HCT116 (cell line): ENCODE measurements around the gene SRPK3. TPM values are rescaled to one million over a fixed set of nuclear protein-coding genes. Genes with fewer than 3 reads are reported as not detected.

Experiments
- ATAC-seq: fragments of 200-7000 bp; cut with Tn5 transposase; 2 replicates; pipeline ENCODE4 v1.9.1; 2020; ENCODE audit warnings: mild to moderate bottlenecking, moderate library complexity
- BruUV-seq: library from RNA; stranded (reverse); fragments of 400-500 nt; replicated peaks from 2 replicates; lab custom pipeline; 2021; lab: Mats Ljungman, UMichigan
- CTCF ChIA-PET: fragments of 300-600 bp; sonication (Branson Sonifier 250); formaldehyde crosslinking; loops from one replicate; lab custom pipeline; 2021; ENCODE audit warnings: antibody characterized with exemption; lab: Charles Lee
- POLR2A ChIA-PET: fragments of 300-600, 350-600 bp; sonication (Branson Sonifier 250); formaldehyde crosslinking; loops from one replicate; lab custom pipeline; 2021; ENCODE audit warnings: antibody characterized with exemption; lab: Charles Lee
- RAD21 ChIA-PET, 2 experiments: fragments of 300-600 bp; sonication (Branson Sonifier 250); formaldehyde crosslinking; loops; one replicate each; lab custom pipeline; 2023; ENCODE audit warnings: low total read pairs in 2 of 2; ENCODE audit not compliant: uncharacterized antibody in 2 of 2, unreplicated experiment in 2 of 2, low non-redundant PET in 1 of 2; lab: Charles Lee
- DNase-seq: peaks from one replicate; pipeline ENCODE4 v3.0.0-alpha.2; 2010; ENCODE audit warnings: low read depth, low spot score
- H2AFZ ChIP-seq: fragments of 200-600 bp; shearing (Covaris generic), sonication (generic); 2 replicates; pipeline ENCODE4 v1.6.1; 2017; ENCODE audit warnings: low read depth, mixed run types, mixed read lengths, antibody characterized with exemption, low read length; ENCODE audit not compliant: poor library complexity, severe bottlenecking
- H3K27ac ChIP-seq: 2 replicates; pipeline ENCODE4 v1.5.1; 2012; ENCODE audit warnings: low read depth, low read length
- H3K27me3 ChIP-seq: fragments of 200-600 bp; sonication (generic); 2 replicates; pipeline ENCODE4 v1.6.1; 2016; ENCODE audit warnings: mixed run types, low read length, mixed read lengths; ENCODE audit not compliant: insufficient read depth
- H3K36me3 ChIP-seq, 2 experiments: fragments of 200-500 bp in 1 of 2; fragments of 200-600 bp in 1 of 2; sonication (Bioruptor generic) in 1 of 2; sonication (generic) in 1 of 2; 2 replicates each; pipeline versions ENCODE4 v1.5.1 to v1.6.1; 2014 to 2016; ENCODE audit warnings: low read length in 2 of 2, inconsistent platforms in 1 of 2, mixed read lengths in 1 of 2, mixed run types in 1 of 2; ENCODE audit not compliant: insufficient read depth in 2 of 2, control insufficient read depth in 1 of 2
- H3K4me1 ChIP-seq, 2 experiments: fragments of 200-600 bp in 1 of 2; sonication (generic) in 1 of 2; 2 replicates each; pipeline versions ENCODE4 v1.5.1 to v1.6.1; 2012 to 2017; ENCODE audit warnings: low read length in 2 of 2, inconsistent platforms in 1 of 2, mild to moderate bottlenecking in 1 of 2, mixed read lengths in 1 of 2, mixed run types in 1 of 2, moderate library complexity in 1 of 2; ENCODE audit not compliant: insufficient read depth in 2 of 2, control insufficient read depth in 1 of 2
- H3K4me2 ChIP-seq: fragments of 200-600 bp; sonication (generic); 2 replicates; pipeline ENCODE4 v1.6.1; 2017; ENCODE audit warnings: mixed run types, low read length, mixed read lengths
- H3K4me3 ChIP-seq, 2 experiments: fragments of 200-600 bp in 1 of 2; sonication (generic) in 1 of 2; replicated peaks in 1 of 2; 2 replicates each; pipeline ENCODE4 v1.5.1; 2011 to 2016; ENCODE audit warnings: low read length in 2 of 2, control low read depth in 1 of 2, low read depth in 1 of 2, mild to moderate bottlenecking in 1 of 2, mixed read lengths in 1 of 2, mixed run types in 1 of 2
- H3K79me2 ChIP-seq: fragments of 200-600 bp; sonication (generic); 2 replicates; pipeline ENCODE4 v1.6.1; 2017; ENCODE audit warnings: mild to moderate bottlenecking, mixed run types, low read length, moderate library complexity, mixed read lengths; ENCODE audit not compliant: insufficient read depth
- H3K9ac ChIP-seq: fragments of 200-600 bp; sonication (generic); 2 replicates; pipeline ENCODE4 v1.6.1; 2016; ENCODE audit warnings: low read length, mixed read lengths
- H3K9me2 ChIP-seq: fragments of 200-600 bp; sonication (generic), shearing (Covaris generic); 2 replicates; pipeline ENCODE4 v1.6.1; 2017; ENCODE audit warnings: mixed run types, mild to moderate bottlenecking, moderate library complexity; ENCODE audit not compliant: insufficient read depth
- H3K9me3 ChIP-seq, 2 experiments: fragments of 200-500 bp in 1 of 2; fragments of 200-600 bp in 1 of 2; sonication (Bioruptor generic) in 1 of 2; sonication (generic) in 1 of 2; 2 replicates each; pipeline ENCODE4 v1.6.1; 2014 to 2017; ENCODE audit warnings: low read length in 2 of 2, mixed read lengths in 2 of 2, inconsistent platforms in 1 of 2, low read depth in 1 of 2, mild to moderate bottlenecking in 1 of 2, mixed run types in 1 of 2, moderate library complexity in 1 of 2; ENCODE audit not compliant: control insufficient read depth in 1 of 2, insufficient read depth in 1 of 2
- H4K20me1 ChIP-seq: fragments of 200-600 bp; sonication (generic), shearing (Covaris generic); 2 replicates; pipeline ENCODE4 v1.6.1; 2017; ENCODE audit warnings: mixed run types, mild to moderate bottlenecking, moderate library complexity; ENCODE audit not compliant: insufficient read depth
- ATF3 ChIP-seq: IDR thresholded peaks from 2 replicates; pipeline ENCODE4 v1.6.1; 2012
- CBX3 ChIP-seq: IDR thresholded peaks from 2 replicates; pipeline ENCODE4 v1.6.1; 2012; ENCODE audit warnings: low read depth
- EGR1 ChIP-seq: IDR thresholded peaks from 2 replicates; pipeline ENCODE4 v1.6.1; 2012; ENCODE audit warnings: low read depth
- ELF1 ChIP-seq: IDR thresholded peaks from 2 replicates; pipeline ENCODE4 v1.6.1; 2012; ENCODE audit warnings: low read depth, borderline replicate concordance
- EZH2 ChIP-seq: fragments of 200-600 bp; sonication (generic); IDR thresholded peaks from 2 replicates; pipeline ENCODE4 v1.6.1; 2017; ENCODE audit warnings: antibody characterized with exemption, mixed run types
- FOSL1 ChIP-seq: IDR thresholded peaks from 2 replicates; pipeline ENCODE4 v1.6.1; 2012; ENCODE audit warnings: low read depth
- JUND ChIP-seq: IDR thresholded peaks from 2 replicates; pipeline ENCODE4 v1.6.1; 2012
- MAX ChIP-seq: IDR thresholded peaks from 2 replicates; pipeline ENCODE4 v1.6.1; 2012
- POLR2AphosphoS5 ChIP-seq: IDR thresholded peaks from 2 replicates; pipeline ENCODE4 v1.6.1; 2011; ENCODE audit warnings: mild to moderate bottlenecking, low read depth, low read length, moderate library complexity
- REST ChIP-seq: IDR thresholded peaks from 2 replicates; pipeline ENCODE4 v1.6.1; 2012; ENCODE audit warnings: low read depth
- SIN3A ChIP-seq: IDR thresholded peaks from 2 replicates; pipeline ENCODE4 v1.6.1; 2012; ENCODE audit warnings: low read depth
- SP1 ChIP-seq: IDR thresholded peaks from 2 replicates; pipeline ENCODE4 v1.6.1; 2012; ENCODE audit warnings: low read depth
- TCF7L2 ChIP-seq: IDR thresholded peaks from 2 replicates; pipeline ENCODE4 v1.7.0; 2011; ENCODE audit warnings: borderline replicate concordance, inconsistent platforms; ENCODE audit not compliant: insufficient read depth, insufficient read length; ENCODE audit errors: extremely low read depth
- ZFX ChIP-seq: fragments of 450-650 bp; IDR thresholded peaks from 2 replicates; pipeline ENCODE4 v1.6.1; 2017
- ZNF274 ChIP-seq: fragments of 200-500 bp; sonication (Bioruptor generic); IDR thresholded peaks from 2 replicates; pipeline ENCODE4 v1.6.1; 2014; ENCODE audit warnings: mild to moderate bottlenecking, low read depth, low read length, inconsistent platforms
- intact Hi-C: fragments of 100-400 bp; cut with micrococcal nuclease; formaldehyde crosslinking; loops from 2 replicates; pipeline ENCODE4 v1.10.0; 2022
- total RNA-seq: library from RNA; stranded (reverse); gene quantifications from one replicate; pipeline ENCODE4 v1.2.1, GENCODE V29; 2021; ENCODE audit not compliant: unreplicated experiment
- TF ChIP-seq, protein P1 (sequence below): IDR thresholded peaks from 2 replicates; pipeline ENCODE4 v1.6.1; 2011; ENCODE audit warnings: mild to moderate bottlenecking, low read length, moderate library complexity; ENCODE audit not compliant: insufficient replicate concordance; ENCODE audit errors: extremely low read depth
- TF ChIP-seq, protein P2 (sequence below), 3 experiments: fragments of 200-600 bp in 1 of 3; sonication (generic) in 1 of 3; IDR thresholded peaks in 2 of 3; conservative IDR thresholded peaks in 1 of 3; 2 replicates each; pipeline ENCODE4 v1.5.1; 2012 to 2017; ENCODE audit warnings: low read depth in 2 of 3, low read length in 2 of 3, antibody characterized with exemption in 1 of 3, borderline replicate concordance in 1 of 3, control low read depth in 1 of 3, mild to moderate bottlenecking in 1 of 3, mixed read lengths in 1 of 3, mixed run types in 1 of 3, moderate library complexity in 1 of 3; ENCODE audit not compliant: insufficient read depth in 1 of 3

SRPK3 gene
- total RNA-seq, 1 experiment from 2014 or later, result not detected

- Histone ChIP-seq H3K27ac (no peak overlapping the region), H3K9me3 (no peaks in the 10 kb centered on the region), H3K27me3 (no peaks in the 10 kb centered on the region), H3K79me2 (peaks cover 25% of the 10 kb centered on the region), H3K9me2 (no peaks in the 10 kb centered on the region), H3K9ac (no peak overlapping the region), H2AFZ (no peak overlapping the region), H3K4me2 (no peak overlapping the region), H3K36me3 (no peaks in the 10 kb centered on the region; a peak in 1 of 4 replicates), H3K4me3 (no peak overlapping the region), H4K20me1 (no peaks in the 10 kb centered on the region), H3K4me1 (peaks cover 0 to 10% of the 10 kb centered on the region in 2 experiments; a peak in 2 of 4 replicates)
- ChIA-PET POLR2A (no interaction called here), RAD21 (no interaction called here), CTCF (no interaction called here)
- no TSS peak for BruUV-seq
- DNase-seq (no peak), ATAC-seq (no peak)
- TF ChIP-seq CBX3, result no peak
- TF ChIP-seq ELF1, result no peak
- no peak for TF ChIP-seq TCF7L2
- TF ChIP-seq ZNF274, result no peak
- TF ChIP-seq, protein P1, sequence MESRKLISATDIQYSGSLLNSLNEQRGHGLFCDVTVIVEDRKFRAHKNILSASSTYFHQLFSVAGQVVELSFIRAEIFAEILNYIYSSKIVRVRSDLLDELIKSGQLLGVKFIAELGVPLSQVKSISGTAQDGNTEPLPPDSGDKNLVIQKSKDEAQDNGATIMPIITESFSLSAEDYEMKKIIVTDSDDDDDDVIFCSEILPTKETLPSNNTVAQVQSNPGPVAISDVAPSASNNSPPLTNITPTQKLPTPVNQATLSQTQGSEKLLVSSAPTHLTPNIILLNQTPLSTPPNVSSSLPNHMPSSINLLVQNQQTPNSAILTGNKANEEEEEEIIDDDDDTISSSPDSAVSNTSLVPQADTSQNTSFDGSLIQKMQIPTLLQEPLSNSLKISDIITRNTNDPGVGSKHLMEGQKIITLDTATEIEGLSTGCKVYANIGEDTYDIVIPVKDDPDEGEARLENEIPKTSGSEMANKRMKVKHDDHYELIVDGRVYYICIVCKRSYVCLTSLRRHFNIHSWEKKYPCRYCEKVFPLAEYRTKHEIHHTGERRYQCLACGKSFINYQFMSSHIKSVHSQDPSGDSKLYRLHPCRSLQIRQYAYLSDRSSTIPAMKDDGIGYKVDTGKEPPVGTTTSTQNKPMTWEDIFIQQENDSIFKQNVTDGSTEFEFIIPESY, result no peak
- TF ChIP-seq POLR2AphosphoS5, result no peak
- TF ChIP-seq SP1, result no peak
- TF ChIP-seq JUND, result no peak
- TF ChIP-seq, protein P2, sequence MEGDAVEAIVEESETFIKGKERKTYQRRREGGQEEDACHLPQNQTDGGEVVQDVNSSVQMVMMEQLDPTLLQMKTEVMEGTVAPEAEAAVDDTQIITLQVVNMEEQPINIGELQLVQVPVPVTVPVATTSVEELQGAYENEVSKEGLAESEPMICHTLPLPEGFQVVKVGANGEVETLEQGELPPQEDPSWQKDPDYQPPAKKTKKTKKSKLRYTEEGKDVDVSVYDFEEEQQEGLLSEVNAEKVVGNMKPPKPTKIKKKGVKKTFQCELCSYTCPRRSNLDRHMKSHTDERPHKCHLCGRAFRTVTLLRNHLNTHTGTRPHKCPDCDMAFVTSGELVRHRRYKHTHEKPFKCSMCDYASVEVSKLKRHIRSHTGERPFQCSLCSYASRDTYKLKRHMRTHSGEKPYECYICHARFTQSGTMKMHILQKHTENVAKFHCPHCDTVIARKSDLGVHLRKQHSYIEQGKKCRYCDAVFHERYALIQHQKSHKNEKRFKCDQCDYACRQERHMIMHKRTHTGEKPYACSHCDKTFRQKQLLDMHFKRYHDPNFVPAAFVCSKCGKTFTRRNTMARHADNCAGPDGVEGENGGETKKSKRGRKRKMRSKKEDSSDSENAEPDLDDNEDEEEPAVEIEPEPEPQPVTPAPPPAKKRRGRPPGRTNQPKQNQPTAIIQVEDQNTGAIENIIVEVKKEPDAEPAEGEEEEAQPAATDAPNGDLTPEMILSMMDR (IDR thresholded peaks at IDR 0.05 in 2 of 3, conservative IDR thresholded peaks at IDR 0.05 in 1 of 3; ENCODE audit: borderline replicate concordance in 1 of 3, insufficient read depth in 1 of 3, low read depth in 2 of 3, low read length in 2 of 3), result no peak
- TF ChIP-seq REST, result no peak
- no peak for TF ChIP-seq EGR1
- TF ChIP-seq ZFX, result no peak
- TF ChIP-seq ATF3, result no peak
- TF ChIP-seq EZH2, result no peak
- no peak for TF ChIP-seq FOSL1
- TF ChIP-seq MAX, result no peak
- TF ChIP-seq SIN3A, result no peak
- intact Hi-C loops, result no loop called here
Observed at GRCh38 chrX:153789654-153790053, 8.8 kb downstream of the SRPK3 start.
